ENCODE results near the gene MADD. TPM values are rescaled to one million over a fixed set of nuclear protein-coding genes. Genes with fewer than 3 reads are reported as not detected.

The MADD gene
- total and polyA plus RNA-seq, 2 donors: 28.9 to 32.9 TPM

DNA sequence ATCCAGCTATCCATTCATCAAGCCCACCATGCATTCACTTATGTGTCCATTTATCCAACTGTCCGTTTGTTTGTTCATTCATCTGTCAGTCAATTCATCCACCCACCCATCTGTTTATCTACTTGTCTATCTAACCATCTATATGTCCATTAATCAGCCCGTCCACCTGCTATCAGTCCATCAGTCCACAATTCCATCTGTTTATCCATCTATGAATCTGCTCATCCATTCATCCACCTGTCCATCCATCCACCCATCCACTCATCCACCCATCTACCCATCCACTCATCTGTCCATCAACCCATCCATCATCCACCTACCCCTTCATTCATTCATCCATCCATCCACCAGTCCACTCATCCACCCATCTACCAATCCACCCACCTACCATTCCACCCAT is 109.4 kb downstream of the MADD start:
- no peaks in the 10 kb centered on the region for H3K4me1 ChIP-seq (ENCODE audit: insufficient read depth)
- WGBS: 91% methylated on average over 2 of the region's 2 CpGs
- no peak for DNase-seq (ENCODE audit: extremely low spot score)
- H3K27ac ChIP-seq (ENCODE audit: low read depth): no peak overlapping the region
- H3K36me3 ChIP-seq (ENCODE audit: insufficient read depth): no peaks in the 10 kb centered on the region
- H3K4me3 ChIP-seq (ENCODE audit: low read depth, low read length): no peak overlapping the region

Other genes starting within 250 kb of the MADD start
- 77.1 TPM for gene ARFGAP2, start 93.3 kb upstream of the MADD start, total RNA-seq
- gene ARFGAP2, start 93.3 kb upstream of the MADD start, polyA plus RNA-seq: 81.8 TPM
- 14.9 TPM for gene PACSIN3, start 83.7 kb upstream of the MADD start, total RNA-seq
- 33.9 TPM for gene PACSIN3, start 83.7 kb upstream of the MADD start, polyA plus RNA-seq
- gene DDB2, start 55.2 kb upstream of the MADD start, total RNA-seq: 11.9 TPM
- gene DDB2, start 55.2 kb upstream of the MADD start, polyA plus RNA-seq: 23.8 TPM
- gene ACP2, start 21.3 kb upstream of the MADD start, total RNA-seq: 24.5 TPM
- gene ACP2, start 21.3 kb upstream of the MADD start, polyA plus RNA-seq: 28.6 TPM
- gene NR1H3, start 12.1 kb upstream of the MADD start, total RNA-seq: 16.8 TPM
- gene NR1H3, start 12.1 kb upstream of the MADD start, polyA plus RNA-seq: 43.3 TPM
- not detected for gene MYBPC3, start 82.6 kb downstream of the MADD start, total RNA-seq
- 0.03 TPM for gene MYBPC3, start 82.6 kb downstream of the MADD start, polyA plus RNA-seq
- gene SPI1, start 108.4 kb downstream of the MADD start, total RNA-seq: 5.2 TPM
- 21.0 TPM for gene SPI1, start 108.4 kb downstream of the MADD start, polyA plus RNA-seq
- 30.3 TPM for gene SLC39A13, start 138.5 kb downstream of the MADD start, total RNA-seq
- 73.9 TPM for gene SLC39A13, start 138.5 kb downstream of the MADD start, polyA plus RNA-seq
- gene PSMC3, start 156.3 kb downstream of the MADD start, total RNA-seq: 60.1 TPM
- gene PSMC3, start 156.3 kb downstream of the MADD start, polyA plus RNA-seq: 177 TPM
- 3.0 TPM for gene RAPSN, start 179.0 kb downstream of the MADD start, total RNA-seq
- 0.05 TPM for gene RAPSN, start 179.0 kb downstream of the MADD start, polyA plus RNA-seq